NOMO-1 (cell line): ENCODE measurements around the gene VIL1.
A peak's percentile ranks its signal among the peaks of the same experiment; 100 is the strongest.

Source experiments
- DNase-seq, 2 experiments: peaks; one replicate each; lab custom pipeline; 2025; ENCODE audit not compliant: unreplicated experiment in 2 of 2; lab: John Stamatoyannopoulos, UW

The VIL1 gene

DNA sequence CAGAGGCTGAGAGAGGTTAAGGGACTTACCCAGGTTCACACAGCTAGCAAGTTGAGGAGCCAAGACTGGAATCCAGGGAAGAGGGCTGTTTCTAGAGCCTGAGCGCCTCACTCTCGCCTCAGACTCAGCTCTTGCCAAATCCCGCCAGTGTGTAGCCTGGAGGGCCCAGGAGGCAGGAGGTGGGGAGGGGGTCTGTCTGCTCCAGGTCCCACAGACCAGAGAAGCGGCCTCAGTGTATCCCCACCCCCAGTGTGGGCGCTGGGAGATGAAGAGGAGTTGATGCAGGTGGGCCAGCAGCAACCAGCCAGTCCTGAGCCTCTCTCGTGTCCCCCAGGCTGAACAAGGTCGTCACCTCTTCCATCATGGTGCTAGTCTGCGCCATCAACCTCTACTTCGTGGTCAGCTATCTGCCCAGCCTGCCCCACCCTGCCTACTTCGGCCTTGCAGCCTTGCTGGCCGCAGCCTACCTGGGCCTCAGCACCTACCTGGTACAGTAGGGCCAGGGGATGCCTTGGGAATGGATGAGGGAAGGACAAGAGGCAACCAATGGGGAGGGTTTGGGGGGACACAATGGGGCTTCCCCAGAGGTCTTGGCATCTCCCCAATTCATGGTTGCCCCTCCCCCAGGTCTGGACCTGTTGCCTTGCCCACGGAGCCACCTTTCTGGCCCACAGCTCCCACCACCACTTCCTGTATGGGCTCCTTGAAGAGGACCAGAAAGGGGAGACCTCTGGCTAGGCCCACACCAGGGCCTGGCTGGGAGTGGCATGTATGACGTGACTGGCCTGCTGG is 24.4 kb upstream of the VIL1 start:
- DNase-seq, result no peak

DNA sequence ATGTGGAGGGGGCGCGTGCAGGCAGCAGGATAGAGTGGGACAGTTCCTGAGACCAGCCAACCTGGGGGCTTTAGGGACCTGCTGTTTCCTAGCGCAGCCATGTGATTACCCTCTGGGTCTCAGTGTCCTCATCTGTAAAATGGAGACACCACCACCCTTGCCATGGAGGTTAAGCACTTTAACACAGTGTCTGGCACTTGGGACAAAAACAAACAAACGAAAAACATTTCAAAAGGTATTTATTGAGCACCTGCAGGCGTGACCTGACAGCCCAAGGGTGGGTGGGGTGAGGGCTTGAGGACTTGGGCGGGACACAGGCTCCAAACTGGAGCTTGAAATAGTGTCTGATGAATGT is 23.9 kb upstream of the VIL1 start:
- no peak for DNase-seq

DNA sequence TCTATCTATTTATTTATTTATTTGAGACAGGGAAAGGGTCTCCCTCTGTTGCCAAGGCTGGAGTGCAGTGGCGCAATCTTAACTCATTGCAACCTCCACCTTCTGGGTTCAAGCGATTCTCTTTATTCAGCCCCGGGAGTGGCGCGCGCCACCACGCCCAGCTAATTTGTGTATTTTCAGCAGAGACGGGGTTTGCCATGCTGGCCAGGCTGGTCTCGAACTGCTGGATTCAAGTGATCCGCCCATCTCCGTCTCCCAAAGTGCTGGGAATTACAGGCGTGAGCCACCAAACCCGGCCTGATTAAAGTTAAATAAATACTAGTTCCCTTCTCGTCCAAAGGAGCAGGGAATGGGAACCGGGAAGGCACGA is 23.5 kb upstream of the VIL1 start:
- no peak for DNase-seq

DNA sequence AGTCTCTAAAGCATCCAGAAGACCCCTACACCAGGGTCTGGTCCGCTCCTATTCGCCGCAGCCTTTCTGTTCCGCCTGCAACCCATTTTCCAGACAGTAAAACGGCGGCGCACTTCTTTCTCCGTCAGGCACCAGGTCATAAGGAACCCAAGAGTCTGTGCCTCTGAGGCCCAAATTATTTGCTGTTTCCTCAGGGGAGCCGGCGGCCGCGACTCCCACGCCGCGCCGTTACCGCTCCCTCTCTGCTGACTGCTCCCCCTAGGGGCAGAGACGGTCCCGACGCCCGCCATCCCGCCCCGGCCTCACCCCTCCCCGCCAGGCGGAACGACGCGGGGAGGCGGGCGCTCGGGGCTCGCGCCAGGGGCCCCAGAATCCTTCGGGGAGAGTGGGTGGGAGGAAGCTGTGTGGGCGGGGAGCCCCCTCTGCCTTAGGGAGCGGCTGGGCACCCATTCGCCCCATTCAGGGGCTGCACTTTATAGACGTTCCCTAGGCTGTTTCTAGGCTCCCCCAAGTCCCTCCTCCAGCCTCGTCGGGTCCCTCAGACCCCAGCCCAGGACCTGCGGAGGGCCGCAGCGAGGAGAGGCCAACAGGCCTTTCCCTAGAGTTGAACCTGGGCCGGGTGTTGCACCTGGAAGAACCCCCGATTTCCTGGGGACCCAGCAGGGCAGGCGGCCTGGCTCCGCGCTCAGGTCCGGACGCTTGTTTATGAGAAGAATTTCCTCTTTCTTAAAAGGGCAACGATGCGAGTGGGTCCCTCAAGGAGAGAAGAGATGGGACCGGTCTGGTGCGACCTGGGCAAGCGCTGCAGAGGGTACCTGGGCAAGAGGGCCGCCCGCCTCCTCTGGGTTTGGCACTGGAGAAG is 22.9 kb upstream of the VIL1 start:
- DNase-seq, result peak; percentile 93 to 99

DNA sequence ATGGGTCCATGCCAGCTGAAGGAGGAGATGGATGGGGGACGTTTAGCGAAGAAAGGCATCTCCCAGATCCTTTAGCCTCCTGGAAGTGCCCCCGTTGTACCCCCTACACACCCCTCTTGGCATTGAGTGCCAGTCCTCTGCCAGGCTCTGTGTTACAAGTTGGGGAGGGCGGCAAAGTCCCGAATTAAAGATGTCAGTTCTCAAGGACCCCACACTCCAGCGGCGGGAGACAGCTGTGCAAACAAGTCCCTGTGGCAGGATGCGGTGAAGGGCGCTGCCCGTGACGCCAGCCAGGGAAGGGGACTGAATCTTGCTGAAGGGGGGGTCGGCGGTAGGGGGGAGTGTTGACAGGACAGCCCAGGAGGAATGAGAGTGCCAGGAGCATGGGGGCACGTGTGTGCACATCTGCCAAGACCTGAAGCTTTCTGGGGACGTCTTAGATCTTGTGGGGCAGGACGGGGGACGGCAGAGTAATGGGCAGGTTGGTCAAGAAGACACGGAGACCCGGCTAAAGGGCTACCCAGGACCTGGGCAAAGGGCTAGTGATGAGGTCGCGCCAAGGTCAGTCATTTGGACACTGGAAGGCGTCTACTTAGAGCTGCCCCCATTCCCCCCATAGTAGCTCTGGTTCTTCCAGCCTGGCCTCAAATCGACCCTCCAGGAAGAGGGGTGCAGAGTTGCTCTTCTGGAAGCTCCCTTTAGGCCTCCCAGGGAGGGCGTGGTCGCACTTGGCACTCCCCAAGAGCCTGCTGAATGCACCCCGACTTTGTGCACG is 22.0 kb upstream of the VIL1 start:
- peak; percentile 48 to 50 for DNase-seq

DNA sequence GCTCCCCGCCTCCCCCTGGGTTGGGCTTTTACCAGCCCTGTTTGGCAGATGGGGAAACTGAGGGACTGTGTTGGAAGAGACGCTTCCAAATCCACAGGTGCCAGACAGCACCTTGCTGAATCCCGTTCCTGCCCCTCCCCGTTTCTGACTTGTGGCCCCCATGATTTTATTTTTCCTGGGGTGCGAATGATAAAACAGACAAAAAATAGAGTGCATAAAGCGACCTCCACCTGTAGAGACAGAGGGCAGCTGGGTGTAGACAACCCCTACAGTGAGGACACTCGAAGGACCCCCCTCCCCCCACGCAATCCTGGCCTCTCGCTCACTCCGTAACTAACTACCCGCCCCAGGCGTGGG is 21.5 kb upstream of the VIL1 start:
- DNase-seq, result no peak

DNA sequence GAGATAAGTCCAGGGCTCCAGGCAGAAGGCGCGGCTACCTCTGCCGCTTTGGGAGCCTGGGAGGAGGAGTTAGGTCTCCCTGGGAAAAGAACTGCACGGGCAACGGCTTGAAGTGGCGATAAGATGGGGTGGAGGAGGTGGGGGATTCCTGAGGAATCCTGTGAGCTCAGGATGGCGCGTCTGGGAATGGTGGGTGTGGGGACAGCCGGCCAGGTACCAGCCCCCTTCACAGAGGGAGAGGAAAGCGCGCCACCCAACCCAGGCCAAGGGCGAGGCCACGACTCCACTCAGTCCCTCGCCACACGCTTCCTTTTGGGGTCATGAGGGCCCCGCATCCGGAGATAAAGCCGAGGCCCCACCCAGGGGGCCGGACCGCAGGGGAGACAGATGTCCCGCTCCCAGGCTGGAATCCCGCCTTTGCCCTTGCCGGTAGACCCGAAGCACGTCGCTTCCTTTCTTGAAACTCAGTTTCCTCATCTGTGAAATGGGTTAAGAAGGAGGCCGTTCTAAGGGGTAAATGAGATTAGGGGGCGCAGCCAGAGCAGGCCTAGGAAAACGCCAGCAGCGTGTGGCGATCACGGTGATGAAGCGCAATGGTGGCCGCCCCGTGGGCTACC is 21.0 kb upstream of the VIL1 start:
- DNase-seq, result peak; percentile 58 to 63

DNA sequence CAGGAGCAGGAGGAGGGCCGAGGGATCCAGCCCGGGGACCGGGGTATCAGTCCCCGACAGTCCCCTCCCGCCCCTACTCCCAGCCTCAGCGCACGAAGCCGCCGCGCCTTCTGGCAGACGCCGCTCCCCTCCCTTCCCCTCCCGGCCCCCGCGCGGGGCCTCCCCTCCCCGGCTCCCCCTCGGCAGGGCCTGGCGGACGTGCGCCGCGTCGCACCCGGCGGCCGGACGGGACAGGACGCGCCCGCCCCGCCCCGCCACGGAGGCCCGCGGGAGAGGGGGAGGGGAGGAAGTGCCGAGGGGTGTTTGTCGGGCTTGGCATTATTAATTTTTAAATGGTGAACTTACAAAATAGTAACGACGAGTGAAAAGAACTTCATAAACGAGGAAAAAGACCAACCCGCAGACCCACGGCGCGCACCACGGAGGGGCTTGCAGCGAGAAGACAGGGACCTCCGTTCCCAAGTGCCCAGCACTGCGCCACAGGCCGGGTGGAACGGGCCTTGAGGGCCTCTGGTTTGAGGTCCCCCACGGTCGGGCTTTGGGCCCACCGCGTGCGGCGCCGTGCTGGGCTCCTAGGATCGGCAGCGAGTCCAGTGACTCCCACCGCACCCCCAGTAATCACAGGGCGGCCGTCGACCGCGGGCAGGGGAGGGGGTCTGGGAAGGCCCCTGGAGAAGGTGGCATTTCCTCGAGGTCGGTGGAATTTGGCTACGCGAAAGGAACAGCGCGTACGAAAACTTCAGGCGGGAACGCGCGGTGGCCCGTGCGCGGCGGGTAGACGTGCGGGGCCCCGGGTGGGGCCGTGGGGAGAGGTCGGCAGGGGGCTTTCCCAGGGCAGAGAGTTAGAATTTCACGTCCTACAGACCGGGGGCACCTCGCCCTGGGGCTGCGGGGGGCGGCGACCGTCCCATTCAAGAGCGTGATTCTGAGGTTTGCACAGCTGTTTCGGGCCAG is 20.2 kb upstream of the VIL1 start:
- peak; percentile 58 to 67 for DNase-seq

DNA sequence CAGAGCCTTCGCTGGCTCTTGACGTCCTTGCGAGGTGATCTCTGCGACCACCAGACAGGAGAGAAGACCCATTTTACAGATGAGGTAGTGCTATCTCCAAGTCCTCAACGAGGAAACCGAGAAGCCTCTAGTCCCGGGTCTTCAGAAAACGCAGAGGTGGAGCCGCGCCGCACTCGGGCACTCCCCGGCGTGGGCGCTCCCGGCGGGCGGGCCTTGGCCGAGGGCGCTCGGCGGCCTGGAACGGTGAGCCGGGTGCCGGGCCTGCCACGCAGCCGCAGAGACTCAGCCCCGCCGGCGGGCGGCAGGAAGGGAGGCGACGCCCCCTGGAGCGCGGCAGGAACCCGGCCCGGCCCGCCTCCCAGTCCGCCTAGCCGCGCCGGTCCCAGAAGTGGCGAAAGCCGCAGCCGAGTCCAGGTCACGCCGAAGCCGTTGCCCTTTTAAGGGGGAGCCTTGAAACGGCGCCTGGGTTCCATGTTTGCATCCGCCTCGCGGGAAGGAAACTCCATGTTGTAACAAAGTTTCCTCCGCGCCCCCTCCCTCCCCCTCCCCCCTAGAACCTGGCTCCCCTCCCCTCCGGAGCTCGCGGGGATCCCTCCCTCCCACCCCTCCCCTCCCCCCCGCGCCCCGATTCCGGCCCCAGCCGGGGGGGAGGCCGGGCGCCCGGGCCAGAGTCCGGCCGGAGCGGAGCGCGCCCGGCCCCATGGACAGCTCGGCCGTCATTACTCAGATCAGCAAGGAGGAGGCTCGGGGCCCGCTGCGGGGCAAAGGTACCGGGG is 19.3 kb upstream of the VIL1 start, which contains the start of gene CTDSP1:
Gene CTDSP1, plus strand, starts transcription at position 478 of the 776 bp plus-strand sequence. Its CDS starts 223 bp downstream, at position 701.
- peak; percentile 94 to 95 for DNase-seq

DNA sequence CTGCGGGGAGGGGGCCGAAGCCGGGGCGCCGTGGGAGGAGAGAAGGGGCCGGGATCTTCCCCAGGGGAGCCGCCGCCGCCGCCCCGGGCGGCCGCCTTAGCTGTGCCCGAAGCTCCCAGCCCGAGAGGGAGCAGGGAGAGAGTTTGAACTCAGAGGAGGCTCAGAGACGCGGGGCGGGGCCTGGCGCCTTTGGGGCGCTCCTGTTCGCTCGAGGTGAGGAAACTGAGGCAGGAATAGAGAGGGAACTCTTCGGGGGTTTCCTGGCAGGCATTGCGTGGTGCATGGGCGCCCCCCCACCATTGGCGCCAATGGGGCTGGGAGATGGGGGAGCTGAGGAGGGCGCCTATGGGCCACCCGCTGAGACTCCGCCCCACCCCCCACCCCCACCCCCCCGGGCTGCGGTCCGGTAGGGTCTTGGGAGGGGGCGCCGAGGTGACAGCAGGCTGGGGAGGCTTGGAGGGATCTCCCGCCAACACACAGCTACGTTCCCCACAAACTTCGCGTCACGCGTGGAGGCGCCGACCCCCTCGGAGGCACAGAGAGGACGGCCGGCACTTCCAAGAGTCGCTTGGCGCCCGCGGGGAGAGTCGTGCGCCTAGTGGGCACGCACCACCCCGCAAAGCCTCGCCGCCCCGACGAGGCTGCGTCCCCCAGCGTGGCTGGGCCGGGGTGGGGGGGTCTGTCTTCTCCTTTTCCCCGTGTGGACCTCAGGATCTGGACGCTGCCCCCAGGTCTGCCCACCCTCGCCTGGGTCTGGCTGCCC is 18.6 kb upstream of the VIL1 start:
- no peak for DNase-seq

DNA sequence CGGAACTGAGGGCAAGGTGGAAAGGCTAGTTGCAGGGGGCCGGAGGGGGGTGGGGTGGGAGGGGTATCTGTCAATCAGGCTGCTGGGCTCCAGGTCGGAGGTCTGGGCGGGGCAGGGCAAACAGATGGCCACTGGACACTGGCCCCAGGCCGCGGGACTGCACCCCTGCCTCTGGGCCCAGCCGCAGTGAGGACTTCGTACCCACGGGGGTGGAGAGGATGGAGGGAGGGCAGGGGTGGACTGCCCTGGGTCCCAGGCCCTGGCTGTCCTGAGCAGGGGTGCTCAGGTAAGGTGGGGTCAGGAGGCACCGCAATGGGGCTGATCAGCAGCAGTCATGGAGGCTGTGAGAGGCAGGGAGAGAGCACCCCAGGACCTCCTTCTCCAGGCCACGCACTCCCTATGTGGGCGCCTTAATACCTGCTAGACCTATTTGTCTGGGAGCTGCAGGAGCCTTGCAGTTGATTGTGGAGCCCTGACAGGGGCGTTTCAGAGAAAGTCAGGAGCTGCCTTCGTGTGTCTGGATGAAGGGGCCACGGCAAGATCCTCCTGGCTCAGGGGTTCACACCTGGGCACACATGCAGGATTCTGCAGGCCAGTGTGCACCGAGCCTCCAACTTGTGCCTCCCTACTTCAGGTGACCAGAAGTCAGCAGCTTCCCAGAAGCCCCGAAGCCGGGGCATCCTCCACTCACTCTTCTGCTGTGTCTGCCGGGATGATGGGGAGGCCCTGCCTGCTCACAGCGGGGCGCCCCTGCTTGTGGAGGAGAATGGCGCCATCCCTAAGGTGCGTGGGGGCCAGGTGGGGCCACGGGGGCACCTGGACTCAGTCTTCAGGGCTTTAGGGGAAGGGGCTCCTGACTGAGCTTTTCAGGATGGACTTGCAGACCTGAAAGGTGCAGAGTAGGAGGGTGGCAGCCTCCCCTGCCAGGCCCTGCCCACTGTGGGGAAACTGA is 17.7 kb upstream of the VIL1 start:
- no peak for DNase-seq

DNA sequence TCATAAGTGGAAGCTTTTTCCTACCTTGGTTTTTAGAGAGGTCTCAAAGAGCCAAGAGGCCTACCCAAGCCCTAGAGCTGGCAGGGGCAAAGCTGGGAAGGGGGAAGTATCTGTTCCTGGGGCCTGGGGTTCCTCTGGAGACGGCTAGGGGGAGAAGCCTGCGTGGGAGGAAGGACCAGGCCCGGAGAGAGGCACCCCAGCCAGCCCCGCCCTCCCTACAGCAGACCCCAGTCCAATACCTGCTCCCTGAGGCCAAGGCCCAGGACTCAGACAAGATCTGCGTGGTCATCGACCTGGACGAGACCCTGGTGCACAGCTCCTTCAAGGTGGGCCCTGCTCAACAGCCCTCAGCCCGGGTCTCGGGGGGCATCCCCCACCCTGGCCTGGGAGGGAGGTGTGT is 17.0 kb upstream of the VIL1 start:
- DNase-seq, result no peak

DNA sequence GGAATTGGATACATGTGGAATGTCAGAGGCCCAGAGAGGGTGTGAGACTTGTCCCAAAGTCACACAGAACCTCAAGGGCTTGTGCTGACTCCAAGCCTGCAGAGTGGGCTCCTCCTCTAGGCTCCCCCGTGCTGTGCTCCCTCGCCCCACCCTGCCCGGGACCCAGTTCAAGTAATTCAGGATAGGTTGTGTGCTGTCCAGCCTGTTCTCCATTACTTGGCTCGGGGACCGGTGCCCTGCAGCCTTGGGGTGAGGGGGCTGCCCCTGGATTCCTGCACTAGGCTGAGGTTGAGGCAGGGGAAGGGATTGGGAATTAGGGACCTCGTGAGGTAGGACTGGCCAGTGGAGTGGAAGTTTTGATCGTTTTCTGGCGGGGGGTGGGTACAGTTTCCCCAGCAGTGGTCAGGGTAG is 16.4 kb upstream of the VIL1 start:
- DNase-seq, result no peak

DNA sequence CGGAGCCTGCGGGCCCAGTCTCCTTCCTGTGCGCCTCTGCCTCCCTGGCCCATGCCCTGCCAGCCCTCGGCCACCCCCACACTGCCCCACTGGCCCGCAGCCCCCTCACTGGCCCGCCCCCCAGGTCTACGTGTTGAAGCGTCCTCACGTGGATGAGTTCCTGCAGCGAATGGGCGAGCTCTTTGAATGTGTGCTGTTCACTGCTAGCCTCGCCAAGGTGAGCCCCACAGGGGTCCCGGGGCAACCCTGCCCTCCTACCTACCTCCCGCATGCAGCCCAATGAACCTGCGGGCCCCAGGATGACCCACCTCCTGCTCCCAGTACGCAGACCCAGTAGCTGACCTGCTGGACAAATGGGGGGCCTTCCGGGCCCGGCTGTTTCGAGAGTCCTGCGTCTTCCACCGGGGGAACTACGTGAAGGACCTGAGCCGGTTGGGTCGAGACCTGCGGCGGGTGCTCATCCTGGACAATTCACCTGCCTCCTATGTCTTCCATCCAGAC is 16.0 kb upstream of the VIL1 start:
- no peak for DNase-seq

DNA sequence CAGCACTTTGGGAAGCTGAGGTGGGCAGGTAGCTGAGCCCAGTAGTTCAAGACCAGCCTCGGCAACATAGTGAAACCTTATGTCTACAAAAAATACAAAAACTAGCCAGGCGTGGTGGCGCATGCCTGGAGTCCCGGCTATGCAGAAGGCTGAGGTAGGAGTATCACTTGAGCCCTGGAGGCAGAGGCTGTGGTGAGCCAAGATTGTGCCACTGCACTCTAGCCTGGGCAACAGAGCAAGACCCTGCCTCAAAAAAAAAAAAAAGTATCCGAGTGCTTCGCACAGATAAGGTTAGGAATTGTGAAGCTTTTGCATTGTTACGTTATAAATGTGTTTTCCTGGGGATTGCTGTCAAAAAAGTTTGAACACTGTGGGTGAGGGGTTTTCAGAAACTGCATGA is 15.1 kb upstream of the VIL1 start:
- DNase-seq, result no peak

DNA sequence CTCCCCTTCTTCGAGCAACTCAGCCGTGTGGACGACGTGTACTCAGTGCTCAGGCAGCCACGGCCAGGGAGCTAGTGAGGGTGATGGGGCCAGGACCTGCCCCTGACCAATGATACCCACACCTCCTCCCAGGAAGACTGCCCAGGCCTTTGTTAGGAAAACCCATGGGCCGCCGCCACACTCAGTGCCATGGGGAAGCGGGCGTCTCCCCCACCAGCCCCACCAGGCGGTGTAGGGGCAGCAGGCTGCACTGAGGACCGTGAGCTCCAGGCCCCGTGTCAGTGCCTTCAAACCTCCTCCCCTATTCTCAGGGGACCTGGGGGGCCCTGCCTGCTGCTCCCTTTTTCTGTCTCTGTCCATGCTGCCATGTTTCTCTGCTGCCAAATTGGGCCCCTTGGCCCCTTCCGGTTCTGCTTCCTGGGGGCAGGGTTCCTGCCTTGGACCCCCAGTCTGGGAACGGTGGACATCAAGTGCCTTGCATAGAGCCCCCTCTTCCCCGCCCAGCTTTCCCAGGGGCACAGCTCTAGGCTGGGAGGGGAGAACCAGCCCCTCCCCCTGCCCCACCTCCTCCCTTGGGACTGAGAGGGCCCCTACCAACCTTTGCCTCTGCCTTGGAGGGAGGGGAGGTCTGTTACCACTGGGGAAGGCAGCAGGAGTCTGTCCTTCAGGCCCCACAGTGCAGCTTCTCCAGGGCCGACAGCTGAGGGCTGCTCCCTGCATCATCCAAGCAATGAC is 14.4 kb upstream of the VIL1 start:
- DNase-seq, result no peak
